HEK293 (cell line): Measurements from ENCODE around the gene MCTP1.

ENCODE experiments used
- CTCF ChIA-PET: fragments of 350-600 bp; formaldehyde crosslinking; extraction: SDS; loops from one replicate; lab custom pipeline; 2021; ENCODE audit warnings: antibody characterized with exemption; lab: Yijun Ruan, JAX
- POLR2A ChIA-PET: fragments of 300-600 bp; formaldehyde crosslinking; extraction: SDS; loops from one replicate; lab custom pipeline; 2020; ENCODE audit warnings: antibody characterized with exemption, inconsistent platforms; lab: Yijun Ruan, JAX
- H3K27ac ChIP-seq: fragments of 200-500 bp; sonication (Bioruptor generic); 2 replicates; pipeline ENCODE4 v1.5.1; 2014; ENCODE audit warnings: low read depth, low read length, control low read depth, inconsistent platforms; ENCODE audit errors: extremely low read depth
- H3K36me3 ChIP-seq, 2 experiments: fragments of 200-500 bp in 1 of 2; sonication (Bioruptor generic) in 1 of 2; 1 replicate in 1 of 2; 2 replicates in 1 of 2; pipeline ENCODE4 v1.5.1; 2014 to 2017; ENCODE audit warnings: inconsistent platforms in 2 of 2, low read length in 2 of 2; ENCODE audit not compliant: control insufficient read depth in 2 of 2, insufficient read depth in 1 of 2
- H3K4me1 ChIP-seq: fragments of 200-500 bp; sonication (Bioruptor generic); 2 replicates; pipeline ENCODE4 v1.5.1; 2014; ENCODE audit warnings: mild to moderate bottlenecking, low read length, inconsistent platforms; ENCODE audit not compliant: control insufficient read depth, insufficient read depth
- H3K4me3 ChIP-seq: 2 replicates; pipeline ENCODE4 v1.5.1; 2011; ENCODE audit warnings: low read depth, mild to moderate bottlenecking, control low read depth, low read length, moderate library complexity
- H3K9me3 ChIP-seq: fragments of 200-500 bp; sonication (Bioruptor generic); 2 replicates; pipeline ENCODE4 v1.5.1; 2014; ENCODE audit warnings: low read depth, low read length, inconsistent platforms; ENCODE audit not compliant: control insufficient read depth, insufficient read depth
- GLI2 ChIP-seq: fragments of 450-650 bp; formaldehyde crosslinking; IDR thresholded peaks from 2 replicates; pipeline ENCODE4; 2017; ENCODE audit warnings: missing biosample characterization, missing genetic modification characterization, low read depth, borderline replicate concordance
- KLF1 ChIP-seq: fragments of 450-650 bp; formaldehyde crosslinking; IDR thresholded peaks from 2 replicates; pipeline ENCODE4 v1.5.1; 2016; ENCODE audit warnings: missing biosample characterization, missing genetic modification characterization
- KLF7 ChIP-seq: fragments of 450-650 bp; formaldehyde crosslinking; IDR thresholded peaks from 2 replicates; pipeline ENCODE4 v1.5.1; 2016; ENCODE audit warnings: missing biosample characterization, missing genetic modification characterization, borderline replicate concordance
- KLF8 ChIP-seq: fragments of 450-650 bp; formaldehyde crosslinking; IDR thresholded peaks from 2 replicates; pipeline ENCODE4 v1.5.1; 2016; ENCODE audit warnings: missing biosample characterization, missing genetic modification characterization
- OSR2 ChIP-seq: fragments of 450-650 bp; formaldehyde crosslinking; IDR thresholded peaks from 2 replicates; pipeline ENCODE4 v1.5.1; 2016; ENCODE audit warnings: missing biosample characterization, missing genetic modification characterization
- SP2 ChIP-seq: fragments of 450-650 bp; formaldehyde crosslinking; IDR thresholded peaks from 2 replicates; pipeline ENCODE4 v1.5.1; 2016; ENCODE audit warnings: missing biosample characterization, missing genetic modification characterization
- TRIM28 ChIP-seq: IDR thresholded peaks from 2 replicates; pipeline ENCODE4 v1.6.1; 2011; ENCODE audit warnings: low read length, control low read depth, borderline replicate concordance
- ZBTB26 ChIP-seq: fragments of 450-650 bp; formaldehyde crosslinking; optimal IDR thresholded peaks from 2 replicates; pipeline ENCODE3; 2016; ENCODE audit warnings: missing biosample characterization, mild to moderate bottlenecking, missing genetic modification characterization
- ZEB2 ChIP-seq: fragments of 450-650 bp; formaldehyde crosslinking; IDR thresholded peaks from 2 replicates; pipeline ENCODE4 v1.5.1; 2016; ENCODE audit warnings: missing biosample characterization, missing genetic modification characterization
- ZNF132 ChIP-seq: fragments of 450-650 bp; formaldehyde crosslinking; IDR thresholded peaks from 2 replicates; pipeline ENCODE4 v1.5.1; 2017; ENCODE audit warnings: missing biosample characterization, missing genetic modification characterization, borderline replicate concordance
- ZNF2 ChIP-seq: fragments of 450-650 bp; formaldehyde crosslinking; IDR thresholded peaks from 2 replicates; pipeline ENCODE4 v1.5.1; 2016; ENCODE audit warnings: missing biosample characterization, missing genetic modification characterization
- ZNF324 ChIP-seq: fragments of 450-650 bp; formaldehyde crosslinking; IDR thresholded peaks from 2 replicates; pipeline ENCODE4 v1.5.1; 2016; ENCODE audit warnings: missing biosample characterization, missing genetic modification characterization
- ZNF350 ChIP-seq: fragments of 450-650 bp; formaldehyde crosslinking; IDR thresholded peaks from 2 replicates; pipeline ENCODE4 v1.5.0; 2017; ENCODE audit warnings: missing biosample characterization, mild to moderate bottlenecking, missing genetic modification characterization
- ZNF354C ChIP-seq: fragments of 450-650 bp; formaldehyde crosslinking; IDR thresholded peaks from 2 replicates; pipeline ENCODE4 v1.5.1; 2016; ENCODE audit warnings: missing biosample characterization, missing genetic modification characterization, low read depth, borderline replicate concordance
- ZNF423 ChIP-seq: fragments of 450-650 bp; formaldehyde crosslinking; IDR thresholded peaks from 2 replicates; pipeline ENCODE4 v1.5.1; 2016; ENCODE audit warnings: missing biosample characterization, missing genetic modification characterization
- ZNF48 ChIP-seq: fragments of 450-650 bp; formaldehyde crosslinking; IDR thresholded peaks from 2 replicates; pipeline ENCODE4 v1.5.1; 2016; ENCODE audit warnings: missing biosample characterization, missing genetic modification characterization
- ZNF529 ChIP-seq: fragments of 450-650 bp; formaldehyde crosslinking; IDR thresholded peaks from 2 replicates; pipeline ENCODE4 v1.5.1; 2017; ENCODE audit warnings: missing genetic modification characterization, missing biosample characterization; ENCODE audit not compliant: insufficient replicate concordance
- ZNF548 ChIP-seq: fragments of 450-650 bp; formaldehyde crosslinking; IDR thresholded peaks from 2 replicates; pipeline ENCODE4 v1.5.1; 2016; ENCODE audit warnings: missing biosample characterization, missing genetic modification characterization
- ZNF549 ChIP-seq: fragments of 450-650 bp; IDR thresholded peaks from 2 replicates; pipeline ENCODE4 v1.5.1; 2018; ENCODE audit warnings: missing biosample characterization, missing genetic modification characterization, mild to moderate bottlenecking, inconsistent platforms, moderate library complexity
- ZNF580 ChIP-seq: fragments of 450-650 bp; formaldehyde crosslinking; IDR thresholded peaks from 2 replicates; pipeline ENCODE4 v1.5.1; 2016; ENCODE audit warnings: missing biosample characterization, missing genetic modification characterization
- ZNF654 ChIP-seq: fragments of 450-650 bp; formaldehyde crosslinking; IDR thresholded peaks from 2 replicates; pipeline ENCODE4 v1.5.1; 2016; ENCODE audit warnings: low read depth, missing biosample characterization, missing genetic modification characterization
- ZNF658 ChIP-seq: fragments of 450-650 bp; formaldehyde crosslinking; IDR thresholded peaks from 2 replicates; pipeline ENCODE4; 2016; ENCODE audit warnings: missing biosample characterization, missing genetic modification characterization
- ZNF664 ChIP-seq: fragments of 450-650 bp; formaldehyde crosslinking; IDR thresholded peaks from 2 replicates; pipeline ENCODE4 v1.5.1; 2016; ENCODE audit warnings: missing biosample characterization, missing genetic modification characterization
- ZNF704 ChIP-seq: fragments of 450-650 bp; formaldehyde crosslinking; IDR thresholded peaks from 2 replicates; pipeline ENCODE4 v1.5.1; 2016; ENCODE audit warnings: missing biosample characterization, missing genetic modification characterization
- ZNF792 ChIP-seq: fragments of 450-650 bp; formaldehyde crosslinking; IDR thresholded peaks from 2 replicates; pipeline ENCODE4 v1.5.1; 2016; ENCODE audit warnings: missing biosample characterization, missing genetic modification characterization
- TF ChIP-seq, protein P1 (sequence below): fragments of 450-650 bp; formaldehyde crosslinking; IDR thresholded peaks from 2 replicates; pipeline ENCODE4 v1.5.1; 2017; ENCODE audit warnings: missing biosample characterization, missing genetic modification characterization
- TF ChIP-seq, protein P2 (sequence below): fragments of 450-650 bp; formaldehyde crosslinking; IDR thresholded peaks from 2 replicates; pipeline ENCODE4 v1.5.1; 2016; ENCODE audit warnings: missing biosample characterization, missing genetic modification characterization

The MCTP1 gene

DNA sequence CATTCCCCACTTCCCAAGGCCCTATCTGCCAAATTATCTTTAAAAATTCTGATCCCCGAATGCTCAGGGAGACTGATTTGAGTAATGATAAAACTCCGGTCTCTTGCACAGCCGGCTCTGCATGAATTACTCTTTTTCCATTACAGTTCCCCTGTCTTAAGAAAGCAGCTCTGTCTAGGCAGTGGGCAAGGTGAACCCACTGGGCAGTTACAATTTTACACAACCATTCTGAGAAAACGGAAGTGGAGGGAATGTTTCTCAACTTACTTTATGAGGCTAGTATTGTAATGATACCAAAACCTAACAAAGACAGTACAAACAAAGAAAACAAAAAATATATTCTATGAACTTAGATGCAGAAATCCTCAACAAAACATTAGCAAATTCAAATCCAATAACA, 100.0 kb downstream of the MCTP1 start:
- no peak overlapping the region for H3K4me3 ChIP-seq
- TF ChIP-seq, protein P1, sequence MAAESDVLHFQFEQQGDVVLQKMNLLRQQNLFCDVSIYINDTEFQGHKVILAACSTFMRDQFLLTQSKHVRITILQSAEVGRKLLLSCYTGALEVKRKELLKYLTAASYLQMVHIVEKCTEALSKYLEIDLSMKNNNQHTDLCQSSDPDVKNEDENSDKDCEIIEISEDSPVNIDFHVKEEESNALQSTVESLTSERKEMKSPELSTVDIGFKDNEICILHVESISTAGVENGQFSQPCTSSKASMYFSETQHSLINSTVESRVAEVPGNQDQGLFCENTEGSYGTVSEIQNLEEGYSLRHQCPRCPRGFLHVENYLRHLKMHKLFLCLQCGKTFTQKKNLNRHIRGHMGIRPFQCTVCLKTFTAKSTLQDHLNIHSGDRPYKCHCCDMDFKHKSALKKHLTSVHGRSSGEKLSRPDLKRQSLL = no peak
- TF ChIP-seq ZNF423 (tag by site-specific recombination) (no peak), ZNF2 (tag by site-specific recombination) (no peak), GLI2 (tag by site-specific recombination) (no peak), ZNF324 (tag by site-specific recombination) (no peak), ZNF704 (tag by site-specific recombination) (no peak), ZBTB26 (tag by site-specific recombination) (no peak), ZNF549 (tag by site-specific recombination) (no peak), ZNF654 (tag by site-specific recombination) (no peak), ZNF580 (tag by site-specific recombination) (no peak)
- TF ChIP-seq, all 188 proteins: peak for 0
- ChIA-PET CTCF (no interaction called here), POLR2A (no interaction called here)
- Histone ChIP-seq H3K27ac (no peak overlapping the region), H3K9me3 (no peaks in the 10 kb centered on the region), H3K4me1 (no peaks in the 10 kb centered on the region), H3K36me3 (no peaks in the 10 kb centered on the region)

DNA sequence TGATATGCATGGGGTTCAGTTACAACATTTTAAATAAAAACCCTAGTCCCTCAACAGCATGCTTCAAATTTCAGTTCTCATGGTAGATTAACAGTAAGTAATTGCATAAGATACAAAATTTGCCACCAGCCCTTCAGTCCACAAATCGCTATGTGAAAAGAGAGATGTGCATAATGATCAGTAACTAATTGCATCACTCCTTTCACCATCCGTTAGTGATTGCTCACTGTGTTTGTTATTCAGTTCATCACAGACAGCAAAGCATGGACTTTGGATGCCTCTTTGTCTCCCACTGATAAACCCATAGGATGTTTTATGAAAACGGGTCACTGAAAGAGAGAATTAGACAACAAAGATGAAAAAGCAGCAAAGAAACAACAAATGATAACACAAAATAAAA, 103.2 kb downstream of the MCTP1 start:
- no peak overlapping the region for H3K4me3 ChIP-seq
- ChIA-PET POLR2A (no interaction called here), CTCF (no interaction called here)
- H3K27ac ChIP-seq = no peak overlapping the region
- H3K36me3 ChIP-seq = no peaks in the 10 kb centered on the region
- no peaks in the 10 kb centered on the region for H3K9me3 ChIP-seq
- TF ChIP-seq ZNF354C (no peak), ZNF658 (tag by site-specific recombination) (no peak)
- H3K4me1 ChIP-seq = peaks cover 13% of the 10 kb centered on the region

DNA sequence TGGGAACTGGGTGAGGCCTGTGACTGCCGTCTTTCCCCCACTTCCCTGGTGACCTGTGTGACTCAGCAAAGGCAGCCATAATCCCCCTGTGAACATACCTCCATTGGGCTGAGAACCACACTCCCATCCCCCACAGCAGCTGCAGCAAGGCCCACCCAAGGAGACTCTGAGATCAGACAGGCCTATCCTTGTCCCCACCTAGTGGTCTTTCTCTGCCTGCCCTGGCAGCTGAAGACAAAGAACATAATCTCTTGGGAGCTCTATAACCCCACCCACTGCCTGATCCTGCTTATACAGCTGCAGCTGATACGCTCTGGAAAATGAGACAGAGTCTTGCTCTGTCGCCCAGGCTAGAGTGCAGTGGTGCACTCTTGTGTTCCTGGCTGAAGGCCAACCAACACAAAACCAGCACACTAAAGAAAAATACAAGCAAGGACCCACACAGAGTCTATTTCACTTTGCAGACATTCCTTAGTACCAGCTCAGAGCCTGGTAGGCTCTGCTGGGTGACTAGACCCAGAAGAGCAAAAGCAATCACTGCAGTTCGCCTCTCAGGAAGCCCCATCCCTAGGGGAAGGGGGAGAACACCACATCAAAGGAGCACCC, 106.7 kb downstream of the MCTP1 start:
- H3K27ac ChIP-seq = peak overlapping the region; percentile 54; the same call in 1 of the 2 replicates
- CTCF ChIA-PET = interaction anchor here (0.6 to 2.0 kb wide), 9 partner anchors 14 to 274 kb away, joined by 3 to 7 read pairs (median 4); no protein-coding TSS in a partner anchor
- TF ChIP-seq ZNF654 (tag by site-specific recombination) (peak; percentile 36), ZNF792 (tag by site-specific recombination) (no peak), OSR2 (tag by site-specific recombination) (no peak), TRIM28 (peak; percentile 85), ZNF48 (tag by site-specific recombination) (no peak), KLF1 (tag by site-specific recombination) (peak; percentile 91), KLF7 (tag by site-specific recombination) (peak; percentile 71; the same call in 1 of the 2 replicates), ZNF548 (tag by site-specific recombination) (no peak), ZNF132 (tag by site-specific recombination) (no peak), ZEB2 (tag by site-specific recombination) (0 out of 2 replicates have a peak, but pooled peaks have one; percentile 17), ZNF529 (tag by site-specific recombination) (no peak), ZNF664 (no peak), ZNF324 (tag by site-specific recombination) (no peak), SP2 (tag by site-specific recombination) (no peak), ZNF350 (no peak), KLF8 (tag by site-specific recombination) (no peak)
- TF ChIP-seq, protein P2, sequence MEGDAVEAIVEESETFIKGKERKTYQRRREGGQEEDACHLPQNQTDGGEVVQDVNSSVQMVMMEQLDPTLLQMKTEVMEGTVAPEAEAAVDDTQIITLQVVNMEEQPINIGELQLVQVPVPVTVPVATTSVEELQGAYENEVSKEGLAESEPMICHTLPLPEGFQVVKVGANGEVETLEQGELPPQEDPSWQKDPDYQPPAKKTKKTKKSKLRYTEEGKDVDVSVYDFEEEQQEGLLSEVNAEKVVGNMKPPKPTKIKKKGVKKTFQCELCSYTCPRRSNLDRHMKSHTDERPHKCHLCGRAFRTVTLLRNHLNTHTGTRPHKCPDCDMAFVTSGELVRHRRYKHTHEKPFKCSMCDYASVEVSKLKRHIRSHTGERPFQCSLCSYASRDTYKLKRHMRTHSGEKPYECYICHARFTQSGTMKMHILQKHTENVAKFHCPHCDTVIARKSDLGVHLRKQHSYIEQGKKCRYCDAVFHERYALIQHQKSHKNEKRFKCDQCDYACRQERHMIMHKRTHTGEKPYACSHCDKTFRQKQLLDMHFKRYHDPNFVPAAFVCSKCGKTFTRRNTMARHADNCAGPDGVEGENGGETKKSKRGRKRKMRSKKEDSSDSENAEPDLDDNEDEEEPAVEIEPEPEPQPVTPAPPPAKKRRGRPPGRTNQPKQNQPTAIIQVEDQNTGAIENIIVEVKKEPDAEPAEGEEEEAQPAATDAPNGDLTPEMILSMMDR (tag by site-specific recombination) = peak; percentile 86

More for the DNA sequence above, 106.7 kb downstream of the MCTP1 start:
- H3K4me3 ChIP-seq = no peak overlapping the region
- peaks cover 13% of the 10 kb centered on the region for H3K4me1 ChIP-seq
- H3K36me3 ChIP-seq = no peaks in the 10 kb centered on the region
- H3K9me3 ChIP-seq = no peaks in the 10 kb centered on the region
- POLR2A ChIA-PET = interaction anchor here (0.7 to 1.2 kb wide), 2 partner anchors 106 to 376 kb away, joined by 3 to 4 read pairs; no protein-coding TSS in a partner anchor
